ENCODE results near the gene FAT1.

- TF ChIP-seq CTCF (conservative IDR thresholded peaks at IDR 0.05; ENCODE audit: low read depth, low read length) (no peak), EZH2phosphoT487 (IDR thresholded peaks at IDR 0.05; ENCODE audit: borderline replicate concordance, low read length) (no peak), EZH2 (IDR thresholded peaks at IDR 0.05; ENCODE audit: low read length, unreplicated experiment) (no peak)
These were observed 21.4 kb downstream of the FAT1 start for GRCh38 chr4:186702297-186702696.

Measured in PC-3 (cell line).